HT1080 (cell line): Measurements from ENCODE around the gene IRF6. TPM values are rescaled to one million over a fixed set of nuclear protein-coding genes. Genes with fewer than 3 reads are reported as not detected.
"Not testable (repeated sequence)": the region's sequence is repeated elsewhere in the genome, so short reads cannot be mapped to it uniquely, and the experiment has no call there.

Experiments used
- DNase-seq: peaks from one replicate; pipeline ENCODE4 v3.0.0-alpha.2; 2015; ENCODE audit warnings: low read depth
- total RNA-seq: library from RNA; depleted of rRNA; stranded (reverse); fragments of >200 nt; shearing (Covaris generic); gene quantifications from 2 replicates; pipeline ENCODE4 v1.2.3, GENCODE V29; 2014

IRF6 gene
- total RNA-seq, 1 experiment from 2014 or later: 0.05 TPM

- peak; percentile 73 for DNase-seq
Observed at GRCh38 chr1:209823143-209824041, 17.4 kb upstream of the IRF6 start.

- no peak for DNase-seq
Observed at GRCh38 chr1:209822706-209823105, 16.8 kb upstream of the IRF6 start.

GRCh38 chr1:209820986-209821385, 15.0 kb upstream of the IRF6 start:
- DNase-seq: no peak

- no peak for DNase-seq
Observed at GRCh38 chr1:209819058-209819457, 13.1 kb upstream of the IRF6 start.

GRCh38 chr1:209817691-209818090, 11.7 kb upstream of the IRF6 start:
- DNase-seq: no peak

- DNase-seq: no peak
Observed at GRCh38 chr1:209816923-209817322, 11.0 kb upstream of the IRF6 start.

- DNase-seq: no peak
Observed at GRCh38 chr1:209815931-209816341, 10.0 kb upstream of the IRF6 start.

GRCh38 chr1:209815490-209815889, 9.5 kb upstream of the IRF6 start:
- no peak for DNase-seq

- DNase-seq: no peak
Observed at GRCh38 chr1:209813902-209814301, 8.0 kb upstream of the IRF6 start.

- DNase-seq: no peak
Observed at GRCh38 chr1:209810783-209811182, 4.8 kb upstream of the IRF6 start.

- no peak for DNase-seq
Observed at GRCh38 chr1:209809611-209810010, 3.7 kb upstream of the IRF6 start.

- DNase-seq: peak; percentile 98
Observed at GRCh38 chr1:209808059-209808581, 2.2 kb upstream of the IRF6 start.

GRCh38 chr1:209807509-209807908, 1.6 kb upstream of the IRF6 start:
- no peak for DNase-seq

GRCh38 chr1:209805341-209805781, 581 bp downstream of the IRF6 start:
- DNase-seq: no peak

- no peak for DNase-seq
Observed at GRCh38 chr1:209803568-209803967, 2.4 kb downstream of the IRF6 start.

GRCh38 chr1:209802780-209803152, 3.2 kb downstream of the IRF6 start:
- no peak for DNase-seq

GRCh38 chr1:209802117-209802779, 3.7 kb downstream of the IRF6 start:
- DNase-seq: no peak

- no peak for DNase-seq
Observed at GRCh38 chr1:209800984-209801834, 4.7 kb downstream of the IRF6 start.

GRCh38 chr1:209797978-209798639, 7.8 kb downstream of the IRF6 start:
- DNase-seq: no peak

- not testable (repeated sequence) for DNase-seq
Observed at GRCh38 chr1:209793711-209794110, 12.2 kb downstream of the IRF6 start.

GRCh38 chr1:209791920-209792319, 14.0 kb downstream of the IRF6 start:
- DNase-seq: no peak
